ENCODE measurements around the gene VAC14.

GRCh38 chr16:70723740-70724145 lies 77.2 kb downstream of the VAC14 start:
- TF ChIP-seq CTCF (IDR thresholded peaks at IDR 0.05) (no peak), ZFX (IDR thresholded peaks at IDR 0.05; ENCODE audit: borderline replicate concordance) (no peak)
